CD4-positive, alpha-beta T cell (primary cell): ENCODE measurements around the gene SLC2A1. TPM values are rescaled to one million over a fixed set of nuclear protein-coding genes. Genes with fewer than 3 reads are reported as not detected.
A peak's percentile ranks its signal among the peaks of the same experiment; 100 is the strongest.

ENCODE experiments used
- ATAC-seq: fragments of 200-7000 bp; cut with Tn5 transposase; one replicate; pipeline ENCODE4 v1.10.0; 2022; ENCODE audit warnings: mild to moderate bottlenecking; ENCODE audit not compliant: poor library complexity
- CTCF ChIA-PET: fragments of 350-600 bp; sonication (Branson Sonifier 250); formaldehyde crosslinking; loops from one replicate; lab custom pipeline; 2021; ENCODE audit warnings: antibody characterized with exemption, inconsistent platforms; lab: Charles Lee
- POLR2A ChIA-PET: fragments of 350-600 bp; sonication (Branson Sonifier 250); formaldehyde crosslinking; loops from one replicate; lab custom pipeline; 2021; ENCODE audit warnings: antibody characterized with exemption, inconsistent platforms; lab: Charles Lee
- DNase-seq, 14 experiments: peaks; one replicate each; pipeline ENCODE4 v3.0.0-alpha.2; 2013 to 2020; ENCODE audit warnings: mixed read lengths in 2 of 14
- H3K27ac ChIP-seq, 2 donors: one replicate each; pipeline versions ENCODE4 v1.5.1 to v1.7.0; 2013; ENCODE audit warnings: low read length in 2 of 2, low read depth in 1 of 2, mild to moderate bottlenecking in 1 of 2
- H3K27me3 ChIP-seq, 2 experiments: 1 replicate in 1 of 2; 2 replicates in 1 of 2; pipeline versions ENCODE4 v1.6.1 to v1.7.0; 2013; ENCODE audit warnings: low read length in 2 of 2, control low read depth in 1 of 2, mild to moderate bottlenecking in 1 of 2, moderate library complexity in 1 of 2; ENCODE audit not compliant: insufficient read depth in 2 of 2, control insufficient read depth in 1 of 2
- H3K36me3 ChIP-seq: one replicate; pipeline ENCODE4 v1.6.1; 2013; ENCODE audit warnings: low read length, control low read depth; ENCODE audit not compliant: insufficient read depth
- H3K4me1 ChIP-seq: one replicate; pipeline ENCODE4 v1.6.1; 2013; ENCODE audit warnings: low read length, control low read depth; ENCODE audit not compliant: insufficient read depth
- H3K4me3 ChIP-seq: one replicate; pipeline ENCODE4 v1.5.1; 2013; ENCODE audit warnings: mild to moderate bottlenecking, low read length, moderate library complexity
- H3K9me3 ChIP-seq, 2 experiments: 1 replicate in 1 of 2; 2 replicates in 1 of 2; pipeline versions ENCODE4 v1.6.1 to v1.7.0; 2013; ENCODE audit warnings: low read length in 2 of 2, mild to moderate bottlenecking in 2 of 2, control low read depth in 1 of 2, moderate library complexity in 1 of 2; ENCODE audit not compliant: control insufficient read depth in 1 of 2, insufficient read depth in 1 of 2
- H3K27ac Mint-ChIP-seq: one replicate; pipeline ENCODE4 v1.8.0; 2020; ENCODE audit warnings: mixed read lengths
- H3K27me3 Mint-ChIP-seq: one replicate; pipeline ENCODE4 v1.8.0; 2021; ENCODE audit warnings: mixed read lengths
- H3K36me3 Mint-ChIP-seq: one replicate; pipeline ENCODE4 v1.8.0; 2021; ENCODE audit warnings: low read depth, mixed read lengths
- H3K4me1 Mint-ChIP-seq: one replicate; pipeline ENCODE4 v1.8.0; 2021; ENCODE audit warnings: low read depth, mixed read lengths
- H3K4me3 Mint-ChIP-seq: one replicate; pipeline ENCODE4 v1.8.0; 2020; ENCODE audit warnings: mild to moderate bottlenecking, mixed read lengths
- H3K9me3 Mint-ChIP-seq: one replicate; pipeline ENCODE4 v1.8.0; 2020; ENCODE audit warnings: mixed read lengths
- intact Hi-C, 2 experiments: fragments of 100-400 bp; cut with DNase I in 1 of 2; cut with micrococcal nuclease in 1 of 2; formaldehyde crosslinking; loops; one replicate each; pipeline versions ENCODE4 v1.15.1 to v1.9.0; 2023 to 2025; cut with DNase I, micrococcal nuclease
- total RNA-seq, 174 experiments: library from RNA in 2 of 174; stranded (reverse) in 2 of 174; gene quantifications; one replicate each; pipeline ENCODE4 v1.2.3 and lab custom pipeline; 2021 to 2026
- TF ChIP-seq, protein P1 (sequence below): fragments of 200-600 bp; IDR thresholded peaks from one replicate; pipeline ENCODE4 v1.8.0; 2022; ENCODE audit warnings: antibody characterized with exemption, mild to moderate bottlenecking

SLC2A1 gene
- total RNA-seq, 2 experiments from 2014 or later, result 78.6 to 80.9 TPM

DNA sequence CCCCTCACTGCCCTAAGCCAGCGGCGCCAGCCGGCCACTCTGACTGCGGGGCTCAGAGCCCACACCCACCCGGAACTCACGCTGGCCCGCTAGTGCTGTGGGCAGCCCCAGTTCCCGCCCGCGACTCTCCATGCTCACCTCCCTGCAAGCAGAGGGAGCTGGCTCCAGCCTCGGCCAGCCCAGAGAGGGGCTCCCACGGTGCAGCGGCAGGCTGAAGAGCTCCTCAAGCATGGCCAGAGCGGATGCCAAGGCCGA lies 41.5 kb downstream of the SLC2A1 start:
- peaks cover 5 to 6% of the 10 kb centered on the region in 2 experiments for H3K9me3 ChIP-seq
- intact Hi-C loops, result no loop called here
- Mint-ChIP-seq H3K4me3 (no peak overlapping the region), H3K27me3 (peaks cover 7% of the 10 kb centered on the region), H3K9me3 (no peaks in the 10 kb centered on the region), H3K4me1 (peaks cover 4% of the 10 kb centered on the region), H3K27ac (no peak overlapping the region), H3K36me3 (no peaks in the 10 kb centered on the region)
- ATAC-seq, result no peak
- no peaks in the 10 kb centered on the region for H3K36me3 ChIP-seq
- H3K27me3 ChIP-seq, result no peaks in the 10 kb centered on the region
- H3K4me1 ChIP-seq, result no peaks in the 10 kb centered on the region
- no peak overlapping the region for H3K27ac ChIP-seq
- TF ChIP-seq, protein P1, sequence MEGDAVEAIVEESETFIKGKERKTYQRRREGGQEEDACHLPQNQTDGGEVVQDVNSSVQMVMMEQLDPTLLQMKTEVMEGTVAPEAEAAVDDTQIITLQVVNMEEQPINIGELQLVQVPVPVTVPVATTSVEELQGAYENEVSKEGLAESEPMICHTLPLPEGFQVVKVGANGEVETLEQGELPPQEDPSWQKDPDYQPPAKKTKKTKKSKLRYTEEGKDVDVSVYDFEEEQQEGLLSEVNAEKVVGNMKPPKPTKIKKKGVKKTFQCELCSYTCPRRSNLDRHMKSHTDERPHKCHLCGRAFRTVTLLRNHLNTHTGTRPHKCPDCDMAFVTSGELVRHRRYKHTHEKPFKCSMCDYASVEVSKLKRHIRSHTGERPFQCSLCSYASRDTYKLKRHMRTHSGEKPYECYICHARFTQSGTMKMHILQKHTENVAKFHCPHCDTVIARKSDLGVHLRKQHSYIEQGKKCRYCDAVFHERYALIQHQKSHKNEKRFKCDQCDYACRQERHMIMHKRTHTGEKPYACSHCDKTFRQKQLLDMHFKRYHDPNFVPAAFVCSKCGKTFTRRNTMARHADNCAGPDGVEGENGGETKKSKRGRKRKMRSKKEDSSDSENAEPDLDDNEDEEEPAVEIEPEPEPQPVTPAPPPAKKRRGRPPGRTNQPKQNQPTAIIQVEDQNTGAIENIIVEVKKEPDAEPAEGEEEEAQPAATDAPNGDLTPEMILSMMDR, result no peak
- H3K4me3 ChIP-seq, result no peak overlapping the region
- ChIA-PET POLR2A (interaction anchor here (1.3 kb wide), 1 partner anchor 36 kb away, joined by 3 read pairs; no protein-coding TSS in a partner anchor), CTCF (interaction anchor here (9.4 kb wide), 1 partner anchor 156 kb away, joined by 205 read pairs; no protein-coding TSS in a partner anchor)
- peak in 1 of 14 experiments; percentile 20 for DNase-seq

DNA sequence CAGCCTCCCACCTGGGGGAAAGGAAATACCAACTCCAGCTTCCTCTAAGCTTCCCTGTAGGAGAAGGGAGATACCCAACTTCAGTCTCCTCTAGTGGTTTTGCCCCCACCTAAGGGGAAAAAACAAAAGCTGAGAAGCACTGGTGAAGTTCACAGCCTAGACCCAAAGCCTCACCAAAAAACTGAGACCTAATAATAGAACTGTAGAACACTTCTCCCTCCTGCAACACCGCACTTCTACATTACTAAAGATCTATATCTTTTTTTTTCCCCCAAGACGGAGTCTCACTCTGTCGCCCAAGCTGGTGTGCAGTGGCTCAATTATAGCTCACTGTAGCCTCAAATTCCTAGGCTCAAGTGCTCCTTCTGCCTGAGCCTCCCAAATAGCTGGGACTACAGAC lies 43.2 kb downstream of the SLC2A1 start:
- H3K27me3 Mint-ChIP-seq, result peaks cover 7% of the 10 kb centered on the region

GRCh38 chr1:42914092-42914627 lies 44.5 kb downstream of the SLC2A1 start:
- intact Hi-C loops, result loop anchor here (5.0 kb wide), 3 partner anchors 137 to 337 kb away; no protein-coding TSS in a partner anchor
- Histone ChIP-seq H3K9me3 (peaks cover 5 to 6% of the 10 kb centered on the region in 2 experiments), H3K36me3 (no peaks in the 10 kb centered on the region), H3K4me3 (no peak overlapping the region), H3K4me1 (no peaks in the 10 kb centered on the region), H3K27me3 (no peaks in the 10 kb centered on the region), H3K27ac (no peak overlapping the region)
- POLR2A ChIA-PET, result interaction anchor here (1.2 to 5.3 kb wide), 4 partner anchors 9 to 159 kb away, joined by 4 to 47 read pairs (median 6); no protein-coding TSS in a partner anchor
- ATAC-seq (no peak), DNase-seq (no peak)
- no peaks in the 10 kb centered on the region for H3K36me3 Mint-ChIP-seq
- CTCF ChIA-PET, result interaction anchor here (1.1 to 9.4 kb wide), 15 partner anchors 10 to 548 kb away, joined by 3 to 205 read pairs (median 4); partner anchors contain the start of genes C1orf50 and P3H1
- TF ChIP-seq, protein P1, result no peak
- H3K9me3 Mint-ChIP-seq, result no peaks in the 10 kb centered on the region
- peaks cover 7% of the 10 kb centered on the region for H3K27me3 Mint-ChIP-seq
- peaks cover 4% of the 10 kb centered on the region for H3K4me1 Mint-ChIP-seq
- no peak overlapping the region for H3K27ac Mint-ChIP-seq
- no peak overlapping the region for H3K4me3 Mint-ChIP-seq

More for the DNA sequence above, 43.2 kb downstream of the SLC2A1 start:
- Mint-ChIP-seq H3K4me3 (no peak overlapping the region), H3K36me3 (no peaks in the 10 kb centered on the region), H3K9me3 (no peaks in the 10 kb centered on the region), H3K4me1 (peaks cover 4% of the 10 kb centered on the region), H3K27ac (no peak overlapping the region)
- intact Hi-C loops, result no loop called here
- ChIA-PET POLR2A (interaction anchor here (1.2 to 5.3 kb wide), 2 partner anchors 9 to 158 kb away, joined by 4 to 47 read pairs; no protein-coding TSS in a partner anchor), CTCF (interaction anchor here (9.4 kb wide), 1 partner anchor 158 kb away, joined by 205 read pairs; no protein-coding TSS in a partner anchor)
- DNase-seq (no peak), ATAC-seq (no peak)
- H3K36me3 ChIP-seq, result no peaks in the 10 kb centered on the region
- TF ChIP-seq, protein P1, result no peak
- no peaks in the 10 kb centered on the region for H3K27me3 ChIP-seq
- H3K4me3 ChIP-seq, result no peak overlapping the region
- peaks cover 5 to 6% of the 10 kb centered on the region in 2 experiments for H3K9me3 ChIP-seq
- H3K4me1 ChIP-seq, result no peaks in the 10 kb centered on the region
- no peak overlapping the region for H3K27ac ChIP-seq
